Colon (tissue), 2 donors: ENCODE results near the gene RSRC1.

Experiments used
- FAIRE-seq: peaks from 2 replicates; lab custom pipeline; 2012; peaks lifted over from hg19 to GRCh38; lab: Jason Lieb, UNC
- donor health status: control.
- donor health status: control.

The RSRC1 gene

DNA sequence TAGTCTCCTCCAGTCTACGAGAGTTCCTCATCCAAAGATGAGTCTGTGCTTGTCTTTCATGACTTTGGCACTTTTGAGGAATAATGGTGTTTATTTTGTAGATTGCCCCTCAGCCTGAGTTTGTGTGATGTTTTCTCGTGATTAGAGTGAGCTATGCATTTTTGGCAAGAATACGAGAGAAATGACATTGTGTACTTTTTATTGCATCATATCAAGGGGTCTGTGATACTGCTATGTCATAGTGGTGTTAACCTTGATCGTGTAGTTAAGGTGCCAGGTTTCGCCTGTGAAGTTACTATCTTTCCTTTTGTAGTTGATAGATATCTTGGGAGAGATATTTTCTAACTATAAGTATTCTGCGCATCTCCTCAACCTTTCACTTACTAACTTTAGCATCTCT, 18.9 kb downstream of the RSRC1 start:
- FAIRE-seq: no peak

GRCh38 chr3:158134363-158134762, 24.5 kb downstream of the RSRC1 start:
- FAIRE-seq: no peak

- FAIRE-seq: no peak
Observed at GRCh38 chr3:158140396-158140795, 30.5 kb downstream of the RSRC1 start.

DNA sequence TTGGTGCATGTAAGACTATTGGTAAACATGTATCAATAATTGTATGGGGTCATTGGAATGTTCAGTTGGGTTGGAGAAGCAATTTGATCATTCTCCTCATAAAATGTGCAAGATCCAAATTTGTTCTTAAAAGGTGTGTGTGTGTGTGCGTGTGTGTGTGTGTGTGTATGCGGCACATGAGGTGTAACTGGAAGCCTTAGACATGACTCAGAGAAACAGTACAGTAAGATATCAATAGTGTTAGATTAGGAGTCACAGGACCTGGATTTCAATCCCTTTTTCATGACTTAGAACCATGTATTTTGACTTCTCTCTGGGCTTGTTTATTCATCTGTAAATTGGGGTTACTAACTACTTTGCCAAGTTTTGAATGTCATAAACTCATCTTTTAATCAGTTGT, 38.3 kb downstream of the RSRC1 start:
- no peak for FAIRE-seq

DNA sequence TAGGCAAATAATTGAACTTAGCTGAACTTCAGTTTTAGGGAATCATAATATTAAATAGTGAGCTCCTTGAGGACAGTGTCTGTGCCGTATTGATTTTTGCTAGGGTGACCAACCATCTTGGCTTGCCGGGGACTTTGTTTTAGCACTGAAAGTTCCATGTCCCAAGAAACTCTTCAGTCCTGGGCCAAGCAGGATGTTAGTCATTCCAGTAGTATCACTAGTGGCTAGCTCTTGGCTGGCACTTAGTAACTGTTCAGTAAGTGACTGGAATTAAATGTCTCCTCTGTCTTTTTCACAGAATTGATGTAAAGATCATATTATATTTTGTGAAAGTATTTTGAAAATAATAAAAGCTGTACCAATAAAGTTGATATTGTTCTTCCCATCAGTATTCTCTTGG, 42.3 kb downstream of the RSRC1 start:
- FAIRE-seq: no peak

DNA sequence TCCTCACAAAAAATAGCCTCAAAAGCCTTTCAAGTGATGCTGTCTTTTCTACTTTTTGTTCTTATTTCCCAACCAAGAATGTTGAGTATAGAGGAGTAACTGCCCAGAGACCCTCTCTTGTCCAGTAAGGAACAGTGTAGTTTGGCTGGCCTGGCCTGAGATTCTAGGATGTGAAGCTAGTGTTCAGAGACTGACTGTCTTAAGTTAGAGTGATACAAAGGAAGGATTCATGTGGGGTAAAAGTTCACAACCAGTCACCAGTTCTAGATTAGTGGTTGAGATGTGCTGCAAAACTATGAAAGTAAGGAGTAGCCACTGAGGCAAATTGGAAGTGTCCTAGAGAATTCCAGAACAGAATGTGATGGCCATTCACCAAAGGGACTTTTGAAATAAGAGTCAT, 49.1 kb downstream of the RSRC1 start:
- FAIRE-seq: no peak

DNA sequence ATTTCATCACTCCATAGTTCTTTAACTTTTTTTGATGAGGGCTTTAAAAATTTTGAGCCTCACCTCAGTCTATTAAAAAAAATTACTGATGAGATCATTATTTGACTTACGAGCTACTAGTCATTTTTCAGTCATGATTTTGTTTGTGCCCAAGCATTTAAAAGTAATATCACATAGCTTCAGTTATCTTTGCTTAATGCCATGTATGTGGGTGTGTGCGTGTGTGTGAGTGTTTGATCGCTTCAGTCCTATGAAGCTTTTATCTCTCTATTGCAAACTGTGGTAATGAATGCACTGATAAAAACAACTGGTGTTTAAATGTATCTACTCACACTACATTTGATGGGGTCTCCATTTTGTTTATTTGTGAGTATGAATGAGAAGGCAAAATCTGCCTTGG, 49.8 kb downstream of the RSRC1 start:
- FAIRE-seq: no peak

DNA sequence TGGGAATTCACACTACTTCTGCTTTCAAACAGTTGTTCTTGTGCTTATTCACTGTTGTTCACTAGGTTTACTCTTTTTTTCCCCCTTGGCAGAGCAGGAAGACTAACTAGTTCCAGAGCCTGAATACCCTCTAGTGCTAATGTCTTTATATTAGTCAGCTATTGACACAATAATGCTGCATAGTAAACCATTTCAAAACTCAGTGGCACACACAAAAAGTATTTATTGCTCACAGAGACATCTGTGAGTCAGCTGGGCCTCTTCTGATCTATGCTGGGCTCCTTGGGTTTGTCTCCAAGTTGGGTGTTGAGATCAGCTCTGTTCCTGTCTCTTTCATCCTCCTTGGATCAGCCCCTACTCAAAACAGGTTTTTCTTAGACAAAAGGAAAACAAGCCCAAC, 51.1 kb downstream of the RSRC1 start:
- no peak for FAIRE-seq

GRCh38 chr3:158165141-158165655, 55.3 kb downstream of the RSRC1 start:
- FAIRE-seq: no peak

DNA sequence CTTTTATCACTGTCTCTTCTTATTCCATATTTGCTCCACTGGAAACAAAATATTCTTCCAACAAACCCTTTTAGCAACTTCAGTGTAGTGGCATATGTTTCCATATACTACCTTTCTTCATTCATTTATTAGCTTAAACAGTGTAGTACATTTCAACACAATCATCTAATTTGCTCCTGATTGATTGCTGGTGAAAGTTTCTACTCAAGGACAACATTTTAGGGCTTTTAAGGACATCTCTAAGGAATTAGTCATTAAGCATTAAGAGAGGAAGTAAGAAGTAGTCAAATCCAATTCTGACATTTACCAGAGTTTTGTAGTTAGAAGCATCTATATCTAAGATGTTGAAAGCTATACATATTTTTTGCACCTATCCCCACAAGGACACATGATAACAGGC, 55.8 kb downstream of the RSRC1 start:
- no peak for FAIRE-seq

DNA sequence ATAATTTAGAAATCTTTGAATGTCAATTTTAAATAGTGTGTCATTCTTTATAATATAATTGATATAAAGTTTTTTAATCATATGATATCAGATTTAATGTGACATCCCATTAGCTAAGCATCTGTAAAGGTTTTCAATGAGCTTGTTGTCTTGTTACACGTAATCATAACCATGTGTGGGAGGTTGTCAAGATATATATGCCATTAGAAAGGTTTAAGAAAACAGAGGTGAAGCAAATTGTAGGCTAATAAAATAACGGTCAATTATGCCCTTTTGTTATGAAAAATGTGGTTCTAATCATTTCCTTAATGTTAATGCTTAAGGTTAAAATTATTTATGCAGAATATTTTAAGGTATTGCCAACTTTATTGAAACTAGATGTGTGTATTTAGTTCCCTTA, 56.3 kb downstream of the RSRC1 start:
- no peak for FAIRE-seq

DNA sequence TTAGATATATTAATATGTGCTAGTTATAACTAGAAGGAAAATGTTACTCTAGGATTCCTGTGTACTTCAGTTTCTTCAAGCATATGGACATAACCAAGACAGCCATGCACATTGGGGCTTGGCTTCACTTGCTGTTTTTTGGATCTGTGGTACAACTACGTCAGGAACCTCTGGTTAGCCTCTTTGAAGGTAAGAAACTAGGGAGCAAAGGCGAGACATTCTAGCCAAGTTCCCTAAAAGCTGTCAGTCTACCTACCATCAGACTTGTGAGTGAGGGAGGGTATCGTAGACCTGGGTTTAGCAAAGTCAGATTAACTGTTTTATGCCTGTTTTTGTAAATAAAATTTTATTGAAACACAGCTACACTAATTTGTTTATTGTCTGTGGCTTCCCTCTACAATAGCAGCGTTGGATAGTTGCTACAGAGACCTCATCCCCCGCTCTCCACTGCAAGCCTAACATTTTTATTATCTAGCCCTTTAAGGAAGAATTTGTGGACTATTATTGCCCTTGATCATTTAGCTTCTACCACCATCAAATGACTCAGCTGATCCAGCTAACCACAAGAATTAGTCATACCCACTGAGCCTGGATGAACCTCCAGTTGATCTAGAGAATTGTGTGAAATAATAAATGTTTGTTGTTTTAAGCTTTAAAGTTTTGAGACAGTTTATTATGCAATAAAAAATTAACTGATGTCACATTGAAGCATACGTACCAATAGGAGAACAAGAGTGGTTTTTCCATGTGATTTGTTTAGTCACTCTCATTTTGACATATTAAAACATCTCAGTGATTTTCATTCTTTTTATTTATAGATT, 58.1 kb downstream of the RSRC1 start:
- no peak for FAIRE-seq

- FAIRE-seq: no peak
Observed at GRCh38 chr3:158169091-158169491, 59.2 kb downstream of the RSRC1 start.

GRCh38 chr3:158181096-158181495, 71.2 kb downstream of the RSRC1 start:
- FAIRE-seq: no peak

DNA sequence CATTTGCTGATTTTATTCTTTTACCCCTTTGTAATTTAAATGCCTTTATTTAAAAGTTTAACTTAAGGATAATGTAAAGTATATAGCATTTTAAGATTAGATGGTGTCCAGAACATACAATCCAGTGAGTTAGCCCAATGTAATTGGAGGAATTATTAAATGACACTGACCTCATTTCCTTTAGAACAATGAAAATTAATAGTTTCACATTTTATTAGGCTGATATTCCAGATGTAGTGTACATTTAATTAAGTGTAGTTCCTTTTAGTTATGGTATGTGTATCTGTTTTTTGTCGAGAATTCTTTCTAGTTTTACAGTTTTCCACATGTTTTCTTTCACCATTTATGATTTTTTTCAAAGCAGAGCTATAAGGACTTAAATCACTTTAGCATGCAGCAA, 75.8 kb downstream of the RSRC1 start:
- peak; percentile 10 for FAIRE-seq

- no peak for FAIRE-seq
Observed at GRCh38 chr3:158200955-158201354, 91.1 kb downstream of the RSRC1 start.

- FAIRE-seq: no peak
Observed at GRCh38 chr3:158205324-158205723, 95.4 kb downstream of the RSRC1 start.

- FAIRE-seq: no peak
Observed at GRCh38 chr3:158205994-158206393, 96.1 kb downstream of the RSRC1 start.

DNA sequence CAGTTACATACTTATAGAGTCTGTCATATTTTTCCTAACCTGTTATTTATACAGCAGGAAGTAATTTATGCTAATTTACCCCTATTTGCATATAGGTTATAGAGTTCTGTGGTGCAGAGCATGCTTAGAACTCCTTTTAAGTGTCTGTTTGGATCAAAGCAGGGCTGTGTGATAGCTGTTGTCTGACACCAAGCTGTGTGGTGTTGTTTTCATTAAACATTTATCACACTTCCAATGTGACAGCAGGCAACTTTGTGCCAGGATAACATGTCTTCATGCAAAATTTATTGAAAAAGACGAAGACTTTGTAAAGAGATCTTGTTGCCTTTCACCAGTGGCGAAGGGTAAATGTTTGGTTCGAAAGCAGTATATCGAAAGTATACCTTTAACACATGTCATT, 100.2 kb downstream of the RSRC1 start:
- FAIRE-seq: no peak

DNA sequence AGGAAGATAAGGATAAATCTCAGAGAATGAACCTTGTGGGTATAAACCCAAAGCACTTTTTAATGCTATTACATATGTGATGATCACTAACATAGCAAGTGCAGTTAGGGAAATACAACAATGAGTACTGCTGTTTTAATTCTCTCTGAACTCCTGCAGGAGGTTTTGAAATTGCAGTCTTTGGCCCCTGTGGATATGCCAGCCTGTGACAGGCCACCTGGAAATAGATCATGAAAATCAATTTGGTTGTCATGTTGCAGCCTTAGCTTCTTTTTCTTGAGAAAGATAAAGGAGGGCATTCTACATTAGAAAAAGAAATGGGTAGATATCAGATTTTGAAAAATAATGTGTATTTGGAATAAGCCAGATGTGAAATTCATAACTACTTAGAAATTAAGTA, 103.6 kb downstream of the RSRC1 start:
- FAIRE-seq: no peak

DNA sequence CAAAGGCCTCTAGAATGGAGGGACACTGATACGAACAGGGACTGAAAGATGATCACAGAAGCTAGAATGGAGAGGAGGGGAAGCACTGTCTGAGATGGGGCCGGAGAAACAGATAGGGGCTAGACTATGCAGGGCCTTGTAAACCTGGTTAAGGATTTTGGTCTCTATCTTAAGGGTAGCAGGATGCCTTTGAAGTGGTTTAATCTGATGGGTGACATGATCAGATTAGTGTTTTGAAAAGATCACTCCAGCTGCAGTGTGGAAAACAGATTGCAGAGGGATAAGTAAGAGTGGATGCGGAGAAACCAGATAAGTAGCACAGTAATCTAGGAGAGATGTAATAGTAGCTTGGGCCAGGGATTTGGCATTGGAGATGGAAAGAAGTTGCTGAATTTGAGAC, 108.1 kb downstream of the RSRC1 start:
- no peak for FAIRE-seq

- FAIRE-seq: no peak
Observed at GRCh38 chr3:158220575-158220974, 110.7 kb downstream of the RSRC1 start.

- no peak for FAIRE-seq
Observed at GRCh38 chr3:158221426-158221825, 111.5 kb downstream of the RSRC1 start.

GRCh38 chr3:158226429-158226828, 116.5 kb downstream of the RSRC1 start:
- FAIRE-seq: no peak
